GM21786 (cell line): ENCODE data around the gene SFT2D1.
A peak's percentile ranks its signal among the peaks of the same experiment; 100 is the strongest.

ENCODE experiments used
- ATAC-seq: cut with Tn5 transposase; IDR thresholded peaks from one replicate; pipeline ENCODE4 v1.9.1; 2021; ENCODE audit not compliant: unreplicated experiment

The SFT2D1 gene

GRCh38 chr6:166334878-166335277, 7.5 kb downstream of the SFT2D1 start:
- no peak for ATAC-seq

GRCh38 chr6:166333172-166333995, 9.0 kb downstream of the SFT2D1 start:
- peak; percentile 71 for ATAC-seq

GRCh38 chr6:166331503-166332415, 10.6 kb downstream of the SFT2D1 start:
- ATAC-seq = no peak

GRCh38 chr6:166330612-166331011, 11.7 kb downstream of the SFT2D1 start:
- ATAC-seq = no peak

- peak; percentile 90 for ATAC-seq
Measured at GRCh38 chr6:166325383-166326042, 16.8 kb downstream of the SFT2D1 start.

- ATAC-seq = no peak
Measured at GRCh38 chr6:166323395-166323794, 18.9 kb downstream of the SFT2D1 start.

- no peak for ATAC-seq
Measured at GRCh38 chr6:166318649-166319600, 23.4 kb downstream of the SFT2D1 start.

- ATAC-seq = no peak
Measured at GRCh38 chr6:166318227-166318626, 24.1 kb downstream of the SFT2D1 start.

- no peak for ATAC-seq
Measured at GRCh38 chr6:166317261-166318212, 24.8 kb downstream of the SFT2D1 start.

- no peak for ATAC-seq
Measured at GRCh38 chr6:166315436-166315835, 26.9 kb downstream of the SFT2D1 start.

- ATAC-seq = no peak
Measured at GRCh38 chr6:166314454-166314853, 27.9 kb downstream of the SFT2D1 start.

- ATAC-seq = peak; percentile 55
Measured at GRCh38 chr6:166313255-166314070, 28.9 kb downstream of the SFT2D1 start.

GRCh38 chr6:166312832-166313231, 29.5 kb downstream of the SFT2D1 start:
- no peak for ATAC-seq

- ATAC-seq = no peak
Measured at GRCh38 chr6:166310634-166311033, 31.7 kb downstream of the SFT2D1 start.

GRCh38 chr6:166309977-166310376, 32.4 kb downstream of the SFT2D1 start:
- ATAC-seq = no peak

GRCh38 chr6:166308769-166309589, 33.4 kb downstream of the SFT2D1 start:
- no peak for ATAC-seq

GRCh38 chr6:166308033-166308768, 34.1 kb downstream of the SFT2D1 start, which contains the start of gene PRR18:
TSS of gene PRR18 (minus strand) at chr6:166308392. CDS start at chr6:166308142, 250 bp downstream.
- ATAC-seq = peak; percentile 56
